Mucosa of rectum (tissue), 2 donors: Measurements from ENCODE around the gene OVAAL.

Source experiments
- H3K27ac ChIP-seq, 2 donors: one replicate each; pipeline ENCODE4 v1.7.0; 2013; ENCODE audit warnings: inconsistent platforms in 2 of 2, low read depth in 2 of 2, low read length in 2 of 2
- H3K27me3 ChIP-seq, 2 donors: one replicate each; pipeline ENCODE4 v1.7.0; 2013; ENCODE audit warnings: low read length in 2 of 2; ENCODE audit not compliant: control insufficient read depth in 2 of 2, insufficient read depth in 2 of 2
- H3K36me3 ChIP-seq, 2 donors: one replicate each; pipeline ENCODE4 v1.7.0; 2013; ENCODE audit warnings: low read length in 2 of 2; ENCODE audit not compliant: control insufficient read depth in 2 of 2, insufficient read depth in 2 of 2
- H3K4me1 ChIP-seq, 2 donors: one replicate each; pipeline ENCODE4 v1.7.0; 2013; ENCODE audit warnings: low read length in 2 of 2, mild to moderate bottlenecking in 1 of 2; ENCODE audit not compliant: control insufficient read depth in 2 of 2, insufficient read depth in 2 of 2
- H3K4me3 ChIP-seq, 2 donors: one replicate each; pipeline ENCODE4 v1.7.0; 2013; ENCODE audit warnings: low read length in 2 of 2
- H3K9ac ChIP-seq, 2 donors: one replicate each; pipeline ENCODE4 v1.7.0; 2013; ENCODE audit warnings: low read length in 2 of 2, low read depth in 1 of 2, mild to moderate bottlenecking in 1 of 2
- H3K9me3 ChIP-seq, 2 donors: one replicate each; pipeline ENCODE4 v1.7.0; 2013; ENCODE audit warnings: low read length in 2 of 2; ENCODE audit not compliant: control insufficient read depth in 2 of 2
- donor health status: healthy.
- donor health status: Normal muscosa, but diverticular disease.

The OVAAL gene

DNA sequence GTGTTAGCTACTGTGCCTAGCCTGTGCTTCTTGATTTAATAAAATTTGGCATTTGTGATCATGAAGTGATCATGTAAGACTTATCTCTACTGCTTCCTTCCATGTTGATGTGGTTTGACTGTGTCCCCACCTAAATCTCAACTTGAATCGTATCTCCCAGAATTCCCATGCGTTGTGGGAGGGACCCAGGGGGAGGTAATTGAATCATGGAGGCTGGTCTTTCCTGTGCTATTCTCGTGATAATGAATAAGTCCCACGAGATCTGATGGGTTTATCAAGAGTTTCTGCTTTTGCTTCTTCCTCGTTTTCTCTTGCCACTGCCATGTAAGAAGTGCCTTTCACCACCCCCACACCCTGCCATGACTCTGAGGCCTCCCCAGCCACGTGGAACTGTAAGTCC is at the start of gene OVAAL:
TSS of gene OVAAL (plus strand) at position 301 of the 400 bp plus-strand sequence.
- no peaks in the 10 kb centered on the region for H3K36me3 ChIP-seq
- no peaks in the 10 kb centered on the region for H3K27me3 ChIP-seq
- H3K9ac ChIP-seq: no peak within 1 kb of the TSS
- no peak within 1 kb of the TSS for H3K4me3 ChIP-seq
- H3K27ac ChIP-seq: no peak within 1 kb of the TSS
- H3K9me3 ChIP-seq: no peaks in the 10 kb centered on the region
- H3K4me1 ChIP-seq: peaks cover 3 to 10% of the 10 kb centered on the region in 2 donors

- H3K4me1 ChIP-seq: no peaks in the 10 kb centered on the region
- H3K4me3 ChIP-seq: no peak overlapping the region
- no peaks in the 10 kb centered on the region for H3K27me3 ChIP-seq
- no peaks in the 10 kb centered on the region for H3K9me3 ChIP-seq
- no peaks in the 10 kb centered on the region for H3K36me3 ChIP-seq
- H3K9ac ChIP-seq: no peak overlapping the region
- no peak overlapping the region for H3K27ac ChIP-seq
Observed at GRCh38 chr1:180510882-180511281, 47.9 kb upstream of the OVAAL start.

GRCh38 chr1:180513531-180513930 is 45.2 kb upstream of the OVAAL start:
- no peak overlapping the region for H3K27ac ChIP-seq
- no peaks in the 10 kb centered on the region for H3K36me3 ChIP-seq
- H3K4me3 ChIP-seq: no peak overlapping the region
- no peaks in the 10 kb centered on the region for H3K4me1 ChIP-seq
- H3K27me3 ChIP-seq: no peaks in the 10 kb centered on the region
- H3K9ac ChIP-seq: no peak overlapping the region
- H3K9me3 ChIP-seq: no peaks in the 10 kb centered on the region

- Histone ChIP-seq H3K36me3 (no peaks in the 10 kb centered on the region), H3K9ac (no peak overlapping the region), H3K27ac (no peak overlapping the region), H3K4me3 (no peak overlapping the region), H3K27me3 (no peaks in the 10 kb centered on the region), H3K4me1 (no peaks in the 10 kb centered on the region), H3K9me3 (no peaks in the 10 kb centered on the region)
Observed at GRCh38 chr1:180515364-180515763, 43.4 kb upstream of the OVAAL start.

DNA sequence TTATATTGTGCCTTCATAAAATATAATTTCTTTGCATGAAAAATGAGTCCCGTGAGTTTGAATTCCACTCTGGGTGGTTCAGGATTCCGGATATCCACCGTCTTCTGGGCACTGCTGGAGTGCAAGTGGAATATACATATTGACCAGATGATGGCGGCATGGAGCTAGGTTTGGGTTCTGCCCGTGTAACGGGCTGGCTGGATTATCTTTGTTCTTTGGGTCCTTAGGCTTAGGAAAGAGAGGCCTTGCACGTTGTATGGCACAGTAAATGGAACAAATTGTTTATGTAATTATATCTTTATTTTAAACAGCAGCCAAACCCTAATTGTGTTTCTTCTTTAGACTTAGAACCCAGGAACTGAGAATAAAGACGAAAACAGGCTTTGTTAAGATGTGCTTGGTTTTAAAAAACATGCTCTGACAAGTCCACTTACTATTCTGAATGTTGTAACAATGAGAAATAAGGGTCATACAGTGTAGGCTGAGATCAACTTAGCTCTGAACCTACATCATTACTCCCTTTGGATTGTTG is 42.8 kb upstream of the OVAAL start:
- Histone ChIP-seq H3K27me3 (no peaks in the 10 kb centered on the region), H3K9ac (no peak overlapping the region), H3K4me1 (no peaks in the 10 kb centered on the region), H3K4me3 (no peak overlapping the region), H3K36me3 (no peaks in the 10 kb centered on the region), H3K27ac (no peak overlapping the region), H3K9me3 (no peaks in the 10 kb centered on the region)

- Histone ChIP-seq H3K4me3 (no peak overlapping the region), H3K4me1 (no peaks in the 10 kb centered on the region), H3K9me3 (no peaks in the 10 kb centered on the region), H3K27ac (no peak overlapping the region), H3K9ac (no peak overlapping the region), H3K36me3 (no peaks in the 10 kb centered on the region), H3K27me3 (no peaks in the 10 kb centered on the region)
Observed at GRCh38 chr1:180519846-180520245, 38.9 kb upstream of the OVAAL start.

GRCh38 chr1:180521474-180522212 is 37.1 kb upstream of the OVAAL start:
- H3K9ac ChIP-seq: no peak overlapping the region
- H3K27ac ChIP-seq: no peak overlapping the region
- H3K4me1 ChIP-seq: no peaks in the 10 kb centered on the region
- H3K36me3 ChIP-seq: no peaks in the 10 kb centered on the region
- H3K4me3 ChIP-seq: no peak overlapping the region
- H3K9me3 ChIP-seq: no peaks in the 10 kb centered on the region
- H3K27me3 ChIP-seq: peaks cover 0 to 3% of the 10 kb centered on the region in 2 donors

- no peak overlapping the region for H3K27ac ChIP-seq
- peaks cover 0 to 3% of the 10 kb centered on the region in 2 donors for H3K27me3 ChIP-seq
- H3K9me3 ChIP-seq: no peaks in the 10 kb centered on the region
- no peak overlapping the region for H3K9ac ChIP-seq
- H3K4me1 ChIP-seq: no peaks in the 10 kb centered on the region
- no peak overlapping the region for H3K4me3 ChIP-seq
- H3K36me3 ChIP-seq: no peaks in the 10 kb centered on the region
Observed at GRCh38 chr1:180522213-180522515, 36.6 kb upstream of the OVAAL start.

DNA sequence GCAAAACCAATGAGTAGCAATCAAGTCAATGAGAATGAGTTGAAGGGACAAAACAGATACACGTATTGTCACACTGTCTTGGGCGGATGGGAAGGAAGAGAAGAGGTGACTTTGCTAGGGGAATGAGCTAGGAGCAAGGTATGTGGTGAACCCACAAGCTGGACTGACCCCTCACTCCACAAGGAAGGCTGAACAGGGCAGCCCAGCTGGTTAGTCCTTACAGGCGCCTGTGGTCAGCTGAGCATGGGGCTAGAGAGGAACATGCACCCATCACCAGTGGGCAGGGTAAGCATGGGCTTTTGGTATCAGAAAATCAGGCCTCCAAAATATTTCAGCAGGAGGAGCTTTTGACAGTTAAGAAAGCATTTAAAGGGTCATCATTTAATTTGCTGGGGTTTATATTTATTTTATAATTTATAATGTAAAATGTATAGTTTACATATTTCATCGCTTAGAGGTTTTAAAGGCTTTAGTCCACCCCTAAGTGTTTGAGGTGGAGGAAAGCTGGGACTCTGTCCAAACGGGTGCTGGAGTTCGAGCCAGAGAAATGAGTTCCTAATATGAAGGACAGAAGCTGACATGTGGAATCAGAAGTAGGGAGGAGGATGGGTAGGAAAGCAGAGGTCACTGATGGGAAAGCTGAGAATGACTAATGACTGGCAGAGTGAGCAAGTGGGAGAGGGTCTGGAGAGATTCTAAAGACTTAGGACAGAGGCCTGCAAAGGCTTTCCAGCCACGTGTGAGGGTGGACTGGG is 34.4 kb upstream of the OVAAL start:
- Histone ChIP-seq H3K4me1 (no peaks in the 10 kb centered on the region), H3K27ac (no peak overlapping the region), H3K27me3 (peaks cover 0 to 3% of the 10 kb centered on the region in 2 donors), H3K36me3 (no peaks in the 10 kb centered on the region), H3K9ac (no peak overlapping the region), H3K9me3 (no peaks in the 10 kb centered on the region), H3K4me3 (no peak overlapping the region)

DNA sequence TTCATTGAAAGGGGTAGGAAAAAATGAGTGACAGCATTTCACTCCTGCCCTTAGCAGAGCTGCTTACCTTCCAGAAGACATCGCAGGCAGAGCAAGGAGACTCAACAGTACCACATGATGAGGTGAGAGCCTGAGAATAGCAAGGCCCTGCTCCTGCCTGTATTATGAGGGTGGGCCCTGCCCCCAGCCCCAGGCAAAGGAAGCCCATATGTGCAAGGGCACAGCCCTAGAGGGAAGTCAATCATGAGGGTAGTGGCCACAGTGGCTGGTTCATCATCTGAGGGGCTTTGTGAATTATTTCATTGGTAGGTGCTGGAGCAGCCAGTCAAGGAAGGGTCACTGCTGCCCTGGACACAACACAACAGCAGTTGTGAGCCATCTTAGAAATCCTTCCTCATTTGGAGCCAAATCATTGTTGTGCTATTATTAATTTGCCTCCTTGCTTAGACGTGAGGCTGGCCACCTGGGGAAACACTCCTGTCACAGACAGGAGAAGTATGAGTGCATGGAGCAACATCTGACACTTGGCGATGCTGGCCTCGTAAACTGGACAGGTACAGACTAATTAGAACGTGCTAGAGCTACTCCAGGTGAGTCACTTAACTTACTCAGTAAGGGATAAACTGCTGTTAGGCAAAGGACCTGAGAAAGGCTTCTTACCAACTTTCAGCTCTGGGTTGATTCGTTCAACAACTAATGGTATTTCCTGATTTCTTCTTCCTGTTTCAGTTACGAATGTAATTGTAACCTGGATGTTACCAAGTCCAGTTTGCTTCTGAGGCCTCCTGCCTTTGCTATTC is 33.6 kb upstream of the OVAAL start:
- H3K9ac ChIP-seq: no peak overlapping the region
- H3K4me1 ChIP-seq: peaks cover 0 to 2% of the 10 kb centered on the region in 2 donors
- no peak overlapping the region for H3K4me3 ChIP-seq
- peaks cover 0 to 3% of the 10 kb centered on the region in 2 donors for H3K27me3 ChIP-seq
- no peak overlapping the region for H3K27ac ChIP-seq
- no peaks in the 10 kb centered on the region for H3K9me3 ChIP-seq
- no peaks in the 10 kb centered on the region for H3K36me3 ChIP-seq
